ENCODE measurements around the gene CELF2.

The CELF2 gene

DNA sequence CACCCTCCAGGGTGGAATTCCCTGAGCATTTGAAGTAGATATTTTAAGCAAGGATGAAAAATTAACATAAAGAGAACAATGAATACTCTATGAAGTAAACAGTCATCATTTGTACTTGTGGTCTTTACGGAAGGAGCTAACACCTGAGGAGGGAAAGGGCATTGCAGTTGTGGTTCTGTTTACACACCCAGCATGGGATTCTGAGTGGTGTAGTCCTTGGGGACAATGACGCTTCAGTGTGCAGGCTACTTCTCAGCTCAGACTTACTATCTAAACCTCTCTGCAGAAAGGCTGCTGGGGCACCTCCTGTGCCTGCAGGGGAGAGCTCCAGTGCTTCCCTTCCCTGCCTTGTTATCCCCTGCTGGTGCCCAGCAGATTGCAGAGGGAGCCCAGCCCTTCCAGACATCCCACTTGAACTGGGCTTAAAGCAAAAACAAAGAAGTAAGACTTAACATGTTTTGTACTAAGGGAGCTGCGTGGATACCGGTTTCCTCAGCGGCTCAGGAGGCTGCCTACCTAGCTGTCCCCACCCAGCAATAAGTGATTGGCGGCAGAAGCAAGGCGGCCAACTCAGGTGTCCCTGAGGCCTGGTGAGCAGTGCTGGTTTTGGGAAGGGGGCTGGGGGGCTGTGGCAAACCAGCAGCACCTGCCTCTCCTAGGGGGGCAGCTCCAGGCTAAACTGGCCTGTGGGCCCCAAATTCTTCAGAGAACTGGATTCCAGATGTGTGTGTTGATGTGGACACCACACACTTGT lies 89.1 kb downstream of the CELF2 start:
- H2AFZ ChIP-seq: no peak overlapping the region
- H3K36me3 ChIP-seq (ENCODE audit: control insufficient read depth, insufficient read depth, low read length): no peaks in the 10 kb centered on the region
- H3K27me3 ChIP-seq (ENCODE audit: control insufficient read depth, insufficient read depth, low read length): no peaks in the 10 kb centered on the region
- no peaks in the 10 kb centered on the region for H3K4me1 ChIP-seq
- no peaks in the 10 kb centered on the region for H3K9me3 ChIP-seq (ENCODE audit: control insufficient read depth, low read length)
- H3K4me3 ChIP-seq (ENCODE audit: low read depth, low read length): no peak overlapping the region
- TF ChIP-seq, protein P1, sequence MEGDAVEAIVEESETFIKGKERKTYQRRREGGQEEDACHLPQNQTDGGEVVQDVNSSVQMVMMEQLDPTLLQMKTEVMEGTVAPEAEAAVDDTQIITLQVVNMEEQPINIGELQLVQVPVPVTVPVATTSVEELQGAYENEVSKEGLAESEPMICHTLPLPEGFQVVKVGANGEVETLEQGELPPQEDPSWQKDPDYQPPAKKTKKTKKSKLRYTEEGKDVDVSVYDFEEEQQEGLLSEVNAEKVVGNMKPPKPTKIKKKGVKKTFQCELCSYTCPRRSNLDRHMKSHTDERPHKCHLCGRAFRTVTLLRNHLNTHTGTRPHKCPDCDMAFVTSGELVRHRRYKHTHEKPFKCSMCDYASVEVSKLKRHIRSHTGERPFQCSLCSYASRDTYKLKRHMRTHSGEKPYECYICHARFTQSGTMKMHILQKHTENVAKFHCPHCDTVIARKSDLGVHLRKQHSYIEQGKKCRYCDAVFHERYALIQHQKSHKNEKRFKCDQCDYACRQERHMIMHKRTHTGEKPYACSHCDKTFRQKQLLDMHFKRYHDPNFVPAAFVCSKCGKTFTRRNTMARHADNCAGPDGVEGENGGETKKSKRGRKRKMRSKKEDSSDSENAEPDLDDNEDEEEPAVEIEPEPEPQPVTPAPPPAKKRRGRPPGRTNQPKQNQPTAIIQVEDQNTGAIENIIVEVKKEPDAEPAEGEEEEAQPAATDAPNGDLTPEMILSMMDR (IDR thresholded peaks at IDR 0.05): no peak
- no peak overlapping the region for H3K27ac ChIP-seq
- no peak overlapping the region for H3K4me2 ChIP-seq (ENCODE audit: low read length)
- H3K79me2 ChIP-seq: no peaks in the 10 kb centered on the region
- no peak overlapping the region for H3K9ac ChIP-seq

DNA sequence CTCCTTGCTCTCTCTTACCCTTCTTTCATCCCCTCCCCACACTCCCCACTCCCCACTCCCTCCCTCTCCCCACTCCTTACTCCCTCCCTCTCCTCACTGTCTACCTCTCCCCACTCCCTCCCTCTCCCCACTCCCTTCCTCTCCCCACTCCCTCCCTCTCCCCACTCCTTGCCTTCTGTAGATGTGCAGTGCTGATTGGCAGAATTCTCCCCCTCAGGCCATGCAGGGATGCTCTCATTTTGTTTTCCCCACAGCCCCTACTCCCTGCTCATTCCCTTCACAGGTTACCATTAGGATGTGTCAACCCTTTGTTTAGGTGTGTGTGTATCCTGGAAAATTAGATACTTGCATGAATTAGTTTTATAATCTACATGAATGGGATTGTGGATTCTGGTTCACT lies 90.3 kb downstream of the CELF2 start:
- no peak overlapping the region for H3K4me3 ChIP-seq (ENCODE audit: low read depth, low read length)
- no peaks in the 10 kb centered on the region for H3K9me3 ChIP-seq (ENCODE audit: control insufficient read depth, low read length)
- no peaks in the 10 kb centered on the region for H3K4me1 ChIP-seq
- no peaks in the 10 kb centered on the region for H3K36me3 ChIP-seq (ENCODE audit: control insufficient read depth, insufficient read depth, low read length)
- H3K79me2 ChIP-seq: no peaks in the 10 kb centered on the region
- no peaks in the 10 kb centered on the region for H3K27me3 ChIP-seq (ENCODE audit: control insufficient read depth, insufficient read depth, low read length)
- TF ChIP-seq, protein P1 (IDR thresholded peaks at IDR 0.05): no peak
- no peak overlapping the region for H3K4me2 ChIP-seq (ENCODE audit: low read length)
- H2AFZ ChIP-seq: no peak overlapping the region
- H3K9ac ChIP-seq: no peak overlapping the region
- no peak overlapping the region for H3K27ac ChIP-seq

DNA sequence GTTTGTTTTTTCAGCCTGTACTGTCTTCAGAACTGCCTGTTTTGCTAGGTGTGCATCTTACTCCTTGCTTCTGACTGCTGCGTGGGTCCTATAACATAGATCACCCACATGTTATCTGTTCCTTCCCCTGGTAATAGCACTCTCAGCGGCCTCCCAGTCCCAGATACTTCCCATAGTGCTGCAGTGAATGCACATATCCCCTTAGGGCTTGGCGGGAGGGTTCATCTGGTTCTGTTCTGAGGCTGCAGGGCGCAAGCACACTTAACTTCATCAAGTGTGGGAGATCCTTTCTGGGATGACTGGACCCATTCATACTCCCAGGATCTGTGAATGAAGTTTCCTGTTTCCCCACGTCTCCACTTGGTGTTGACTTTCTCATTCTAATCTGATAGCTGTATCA lies 90.7 kb downstream of the CELF2 start:
- no peaks in the 10 kb centered on the region for H3K9me3 ChIP-seq (ENCODE audit: control insufficient read depth, low read length)
- no peak overlapping the region for H3K4me2 ChIP-seq (ENCODE audit: low read length)
- no peaks in the 10 kb centered on the region for H3K79me2 ChIP-seq
- no peaks in the 10 kb centered on the region for H3K27me3 ChIP-seq (ENCODE audit: control insufficient read depth, insufficient read depth, low read length)
- no peak overlapping the region for H3K9ac ChIP-seq
- H2AFZ ChIP-seq: no peak overlapping the region
- H3K4me1 ChIP-seq: no peaks in the 10 kb centered on the region
- TF ChIP-seq, protein P1 (IDR thresholded peaks at IDR 0.05): no peak
- H3K4me3 ChIP-seq (ENCODE audit: low read depth, low read length): no peak overlapping the region
- H3K36me3 ChIP-seq (ENCODE audit: control insufficient read depth, insufficient read depth, low read length): no peaks in the 10 kb centered on the region
- H3K27ac ChIP-seq: no peak overlapping the region

DNA sequence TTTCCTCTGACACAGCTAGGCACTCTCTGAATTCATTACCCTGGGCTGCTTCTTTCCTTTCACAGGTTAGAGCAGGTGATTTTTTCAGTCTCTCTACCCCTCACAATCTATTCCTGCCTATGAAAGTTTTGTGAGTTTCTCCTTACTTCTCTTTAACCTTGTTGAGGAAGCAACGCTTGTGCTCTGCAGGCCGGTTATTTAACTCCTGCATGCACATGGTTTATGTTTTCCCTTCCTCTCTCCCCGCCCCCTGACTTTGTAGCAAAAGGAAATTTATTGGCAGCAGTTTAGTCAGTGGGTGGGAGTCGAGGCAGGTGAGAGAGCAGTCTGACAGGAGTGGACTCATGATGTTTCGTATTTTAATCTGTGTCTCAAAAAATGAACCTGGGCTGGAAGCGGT lies 91.9 kb downstream of the CELF2 start:
- Histone ChIP-seq H3K4me2 (ENCODE audit: low read length) (no peak overlapping the region), H2AFZ (no peak overlapping the region), H3K9me3 (ENCODE audit: control insufficient read depth, low read length) (no peaks in the 10 kb centered on the region), H3K79me2 (no peaks in the 10 kb centered on the region), H3K27ac (no peak overlapping the region), H3K36me3 (ENCODE audit: control insufficient read depth, insufficient read depth, low read length) (no peaks in the 10 kb centered on the region), H3K4me1 (no peaks in the 10 kb centered on the region), H3K27me3 (ENCODE audit: control insufficient read depth, insufficient read depth, low read length) (no peaks in the 10 kb centered on the region), H3K4me3 (ENCODE audit: low read depth, low read length) (no peak overlapping the region), H3K9ac (no peak overlapping the region)
- TF ChIP-seq, protein P1 (IDR thresholded peaks at IDR 0.05): no peak

DNA sequence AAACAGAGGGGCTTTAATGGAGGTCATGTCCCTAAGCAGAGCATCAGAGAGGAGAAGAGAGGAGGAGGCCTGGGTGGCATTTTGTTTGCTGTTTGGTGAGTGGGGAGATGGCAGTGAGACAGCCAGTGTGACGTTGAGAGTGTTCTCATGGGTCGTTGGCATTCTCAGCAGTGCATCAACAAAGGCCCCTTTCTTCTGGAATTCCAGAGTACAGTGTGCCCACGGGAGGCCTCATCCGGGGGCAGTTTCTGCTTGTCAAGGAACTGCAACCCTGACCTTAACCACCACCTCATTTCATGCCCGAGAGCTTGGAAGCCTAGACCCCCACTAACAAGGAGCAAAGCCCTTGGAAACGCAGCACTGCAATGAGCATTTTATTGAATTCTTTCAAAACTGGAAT lies 92.9 kb downstream of the CELF2 start:
- TF ChIP-seq, protein P1 (IDR thresholded peaks at IDR 0.05): no peak

More for the DNA sequence above, 92.9 kb downstream of the CELF2 start:
- Histone ChIP-seq H3K36me3 (ENCODE audit: control insufficient read depth, insufficient read depth, low read length) (no peaks in the 10 kb centered on the region), H3K9ac (no peak overlapping the region), H3K27ac (no peak overlapping the region), H3K4me2 (ENCODE audit: low read length) (no peak overlapping the region), H3K27me3 (ENCODE audit: control insufficient read depth, insufficient read depth, low read length) (no peaks in the 10 kb centered on the region), H3K79me2 (no peaks in the 10 kb centered on the region), H3K9me3 (ENCODE audit: control insufficient read depth, low read length) (no peaks in the 10 kb centered on the region), H3K4me3 (ENCODE audit: low read depth, low read length) (no peak overlapping the region), H2AFZ (no peak overlapping the region), H3K4me1 (no peaks in the 10 kb centered on the region)

Data from parathyroid adenoma (tissue), 2 donors.